ENCODE data around the gene ARG2. TPM values are rescaled to one million over a fixed set of nuclear protein-coding genes. Genes with fewer than 3 reads are reported as not detected.

ARG2 gene
- total and polyA plus RNA-seq, 9 of the 15 experiments (the other 6 are each of a cell fraction or from before 2014, with no cell fraction given), result 6.2 to 75.0 (median 17.8) TPM

DNA sequence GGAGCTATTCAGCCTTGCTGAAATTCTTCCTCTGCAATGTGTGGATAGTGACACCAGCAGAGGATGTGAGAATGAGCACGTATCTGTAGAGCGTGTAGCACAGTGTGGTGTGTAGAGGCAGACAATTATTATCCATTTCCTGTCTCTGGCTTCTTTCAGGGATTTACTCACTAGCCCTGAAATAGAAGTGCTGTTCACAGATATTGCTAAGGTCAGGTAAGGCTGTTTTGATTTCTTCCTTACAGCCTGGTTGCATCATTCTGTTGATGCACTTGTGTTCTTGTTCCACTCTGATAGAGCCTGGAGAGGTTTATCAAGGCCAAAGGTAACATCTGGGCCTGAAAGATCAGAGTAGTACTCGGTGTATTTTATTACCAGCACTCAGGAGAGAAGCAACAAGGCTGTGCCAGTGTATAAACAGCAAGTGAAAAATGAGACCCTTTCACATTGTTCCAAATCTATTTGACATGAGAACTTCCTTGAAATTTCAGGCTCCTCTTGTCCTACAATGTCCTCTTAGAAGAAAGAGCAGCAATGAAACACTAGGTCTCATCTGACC, 16.7 kb downstream of the ARG2 start (continued):
- TF ChIP-seq, protein P1, sequence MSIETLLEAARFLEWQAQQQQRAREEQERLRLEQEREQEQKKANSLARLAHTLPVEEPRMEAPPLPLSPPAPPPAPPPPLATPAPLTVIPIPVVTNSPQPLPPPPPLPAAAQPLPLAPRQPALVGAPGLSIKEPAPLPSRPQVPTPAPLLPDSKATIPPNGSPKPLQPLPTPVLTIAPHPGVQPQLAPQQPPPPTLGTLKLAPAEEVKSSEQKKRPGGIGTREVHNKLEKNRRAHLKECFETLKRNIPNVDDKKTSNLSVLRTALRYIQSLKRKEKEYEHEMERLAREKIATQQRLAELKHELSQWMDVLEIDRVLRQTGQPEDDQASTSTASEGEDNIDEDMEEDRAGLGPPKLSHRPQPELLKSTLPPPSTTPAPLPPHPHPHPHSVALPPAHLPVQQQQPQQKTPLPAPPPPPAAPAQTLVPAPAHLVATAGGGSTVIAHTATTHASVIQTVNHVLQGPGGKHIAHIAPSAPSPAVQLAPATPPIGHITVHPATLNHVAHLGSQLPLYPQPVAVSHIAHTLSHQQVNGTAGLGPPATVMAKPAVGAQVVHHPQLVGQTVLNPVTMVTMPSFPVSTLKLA (conservative IDR thresholded peaks at IDR 0.05), result peak in 1 of 2 experiments; percentile 83; a peak in 2 of 4 replicates
- TF ChIP-seq PATZ1 (CRISPR knock-in tag; IDR thresholded peaks at IDR 0.05; ENCODE audit: borderline replicate concordance), result no peak
- TF ChIP-seq L3MBTL2 (IDR thresholded peaks at IDR 0.05), result peak; percentile 49; the same call in 1 of the 2 replicates
- peak; percentile 37; the same call in 1 of the 2 replicates for TF ChIP-seq MYNN (IDR thresholded peaks at IDR 0.05)
- TF ChIP-seq MYNN (CRISPR knock-in tag; IDR thresholded peaks at IDR 0.05), result no peak
- no peak for TF ChIP-seq SIRT6 (IDR thresholded peaks at IDR 0.05; ENCODE audit: low read depth, low read length)
- no peak for TF ChIP-seq YY1 (IDR thresholded peaks at IDR 0.05; ENCODE audit: borderline replicate concordance in 1 of 3, control insufficient read depth in 1 of 3, extremely low read depth in 1 of 3, insufficient read depth in 3 of 3, insufficient read length in 1 of 3, insufficient replicate concordance in 2 of 3, low read depth in 1 of 3, low read length in 2 of 3)
- no peak for TF ChIP-seq ZNF384 (IDR thresholded peaks at IDR 0.05; ENCODE audit: low read depth, low read length)
- TF ChIP-seq SMARCB1 (IDR thresholded peaks at IDR 0.05; ENCODE audit: insufficient read length, low read depth), result no peak
- TF ChIP-seq CBX3 (IDR thresholded peaks at IDR 0.05; ENCODE audit: borderline replicate concordance in 1 of 2, low read length in 2 of 2), result peak in 1 of 2 experiments; percentile 77; a peak in 2 of 3 replicates
- peak; percentile 34; the same call in 1 of the 2 replicates for TF ChIP-seq VEZF1 (CRISPR knock-in tag; IDR thresholded peaks at IDR 0.05)
- no peak for TF ChIP-seq ELF4 (CRISPR knock-in tag; IDR thresholded peaks at IDR 0.05)
- no peak for TF ChIP-seq FOXA1 (IDR thresholded peaks at IDR 0.05; ENCODE audit: borderline replicate concordance)
- TF ChIP-seq MEF2D (tag; conservative IDR thresholded peaks at IDR 0.05; ENCODE audit: low read depth), result peak; percentile 84; the same call in 1 of the 2 replicates
- peak; percentile 93; the same call in 1 of the 2 replicates for TF ChIP-seq CC2D1A (IDR thresholded peaks at IDR 0.05)
- no peak for TF ChIP-seq ZBTB17 (CRISPR knock-in tag; IDR thresholded peaks at IDR 0.05)
- TF ChIP-seq NEUROD1 (IDR thresholded peaks at IDR 0.05; ENCODE audit: borderline replicate concordance, low read depth, low read length, partially characterized antibody), result peak; percentile 76
- TF ChIP-seq GATA2 (CRISPR knock-in tag; IDR thresholded peaks at IDR 0.05), result peak; percentile 77; the same call in 1 of the 2 replicates
- TF ChIP-seq CBFB (CRISPR knock-in tag; IDR thresholded peaks at IDR 0.05), result no peak
- no peak for TF ChIP-seq BDP1 (IDR thresholded peaks at IDR 0.05; ENCODE audit: insufficient read depth, insufficient read length)
- TF ChIP-seq MAFG (tag; conservative IDR thresholded peaks at IDR 0.05), result no peak
- no peak for TF ChIP-seq NFRKB (IDR thresholded peaks at IDR 0.05; ENCODE audit: low read depth)
- TF ChIP-seq LEF1 (IDR thresholded peaks at IDR 0.05), result peak; percentile 90
- TF ChIP-seq DACH1 (IDR thresholded peaks at IDR 0.05; ENCODE audit: partially characterized antibody), result no peak
- peak; percentile 87 to 89 for TF ChIP-seq FOXK2 (conservative IDR thresholded peaks at IDR 0.05 in 1 of 2, IDR thresholded peaks at IDR 0.05 in 1 of 2; ENCODE audit: low read depth in 2 of 2)
